Stomach (tissue), 9 donors: Measurements from ENCODE around the gene TNS1. TPM values are rescaled to one million over a fixed set of nuclear protein-coding genes. Genes with fewer than 3 reads are reported as not detected.
A peak's percentile ranks its signal among the peaks of the same experiment; 100 is the strongest.
"Not testable (repeated sequence)": the region's sequence is repeated elsewhere in the genome, so short reads cannot be mapped to it uniquely, and the experiment has no call there.

ENCODE experiments used
- DNase-seq, 2 donors: peaks; one replicate each; pipeline versions ENCODE4 v3.0.0 to v3.0.0-alpha.2; 2013 to 2019
- H3K27ac ChIP-seq, 5 donors: fragments of 200-600 bp in 4 of 5; sonication (generic) in 4 of 5; one replicate each; pipeline ENCODE4 v1.5.1; 2013 to 2019; ENCODE audit warnings: mild to moderate bottlenecking in 1 of 5, moderate library complexity in 1 of 5
- H3K27me3 ChIP-seq, 3 donors: fragments of 200-600 bp; sonication (generic); one replicate each; pipeline ENCODE4 v1.5.1; 2017 to 2019; ENCODE audit warnings: mixed run types in 1 of 3
- H3K36me3 ChIP-seq, 4 donors: fragments of 200-600 bp; sonication (generic); 1 replicate in 3 of 4; 2 replicates in 1 of 4; pipeline ENCODE4 v1.5.1; 2016 to 2019
- H3K4me1 ChIP-seq, 4 donors: fragments of 200-600 bp; sonication (generic); one replicate each; pipeline ENCODE4 v1.5.1; 2016 to 2019
- H3K4me3 ChIP-seq, 4 donors: fragments of 200-600 bp; sonication (generic) in 3 of 4; one replicate each; pipeline ENCODE4 v1.5.1; 2016 to 2019; ENCODE audit warnings: mild to moderate bottlenecking in 1 of 4
- H3K9me3 ChIP-seq, 4 donors: fragments of 200-600 bp; sonication (generic); one replicate each; pipeline ENCODE4 v1.5.1; 2016 to 2019
- EP300 ChIP-seq: sonication (generic); formaldehyde crosslinking; IDR thresholded peaks from one replicate; pipeline ENCODE4 v1.6.1; 2017; ENCODE audit warnings: antibody characterized with exemption
- POLR2A ChIP-seq, 4 donors: fragments of 450-650 bp; IDR thresholded peaks; one replicate each; pipeline ENCODE4 v1.6.1; 2016; ENCODE audit warnings: antibody characterized with exemption in 4 of 4, control low read depth in 2 of 4, mild to moderate bottlenecking in 1 of 4, moderate library complexity in 1 of 4
- POLR2AphosphoS5 ChIP-seq, 3 donors: sonication (generic); formaldehyde crosslinking; IDR thresholded peaks; one replicate each; pipeline ENCODE4 v1.6.1; 2016; ENCODE audit warnings: antibody characterized with exemption in 3 of 3
- WGBS, 5 donors: extraction: QIAGEN DNeasy Blood & Tissue Kit in 3 of 5; methylation state at CpG; one replicate each; pipeline versions ENCODE4 v1.1.5 to v1.1.7; 2013 to 2018; 5-methylcytosine and 5-hydroxymethylcytosine counted together
- intact Hi-C: fragments of 100-400 bp; cut with DNase I; formaldehyde crosslinking; loops from one replicate; pipeline ENCODE4 v1.15.1; 2023; ENCODE audit warnings: low total_unique reads
- polyA plus RNA-seq, 3 donors: library from polyadenylated mRNA; stranded (reverse); fragments of 200-250 nt; gene quantifications; one replicate each; pipeline ENCODE4 v1.2.3, GENCODE V29; 2013
- total RNA-seq, 5 donors: library from RNA; depleted of rRNA; stranded (reverse); fragments of >200 nt; gene quantifications; one replicate each; pipeline versions ENCODE4 v1.1.0 to v1.2.3, GENCODE V29; 2014 to 2016
- TF ChIP-seq, protein P1 (sequence below), 7 experiments: fragments of 450-650 bp in 4 of 7; fragments of 200-600 bp in 3 of 7; sonication (generic) in 3 of 7; IDR thresholded peaks; one replicate each; pipeline ENCODE4 v1.5.1; 2016 to 2019; ENCODE audit warnings: antibody characterized with exemption in 7 of 7, control low read depth in 2 of 7, mild to moderate bottlenecking in 1 of 7
- donor health status: healthy with polysubstance abuse.
- donor health status: Bipolar disorder and iron deficiency.
- donor health status: healthy.

TNS1 gene
- total and polyA plus RNA-seq, 8 donors, result 18.5 to 682 (median 160) TPM

GRCh38 chr2:218020281-218020680 is 17.5 kb upstream of the TNS1 start:
- intact Hi-C loops, result no loop called here
- no peaks in the 10 kb centered on the region for H3K27me3 ChIP-seq
- no peak for DNase-seq
- H3K4me3 ChIP-seq, result no peak overlapping the region
- TF ChIP-seq EP300 (no peak), POLR2AphosphoS5 (IDR thresholded peaks at IDR 0.05) (no peak), POLR2A (IDR thresholded peaks at IDR 0.05) (no peak)
- TF ChIP-seq, protein P1, sequence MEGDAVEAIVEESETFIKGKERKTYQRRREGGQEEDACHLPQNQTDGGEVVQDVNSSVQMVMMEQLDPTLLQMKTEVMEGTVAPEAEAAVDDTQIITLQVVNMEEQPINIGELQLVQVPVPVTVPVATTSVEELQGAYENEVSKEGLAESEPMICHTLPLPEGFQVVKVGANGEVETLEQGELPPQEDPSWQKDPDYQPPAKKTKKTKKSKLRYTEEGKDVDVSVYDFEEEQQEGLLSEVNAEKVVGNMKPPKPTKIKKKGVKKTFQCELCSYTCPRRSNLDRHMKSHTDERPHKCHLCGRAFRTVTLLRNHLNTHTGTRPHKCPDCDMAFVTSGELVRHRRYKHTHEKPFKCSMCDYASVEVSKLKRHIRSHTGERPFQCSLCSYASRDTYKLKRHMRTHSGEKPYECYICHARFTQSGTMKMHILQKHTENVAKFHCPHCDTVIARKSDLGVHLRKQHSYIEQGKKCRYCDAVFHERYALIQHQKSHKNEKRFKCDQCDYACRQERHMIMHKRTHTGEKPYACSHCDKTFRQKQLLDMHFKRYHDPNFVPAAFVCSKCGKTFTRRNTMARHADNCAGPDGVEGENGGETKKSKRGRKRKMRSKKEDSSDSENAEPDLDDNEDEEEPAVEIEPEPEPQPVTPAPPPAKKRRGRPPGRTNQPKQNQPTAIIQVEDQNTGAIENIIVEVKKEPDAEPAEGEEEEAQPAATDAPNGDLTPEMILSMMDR (IDR thresholded peaks at IDR 0.05), result no peak
- no peaks in the 10 kb centered on the region for H3K36me3 ChIP-seq
- 88 to 99% (median 92%) methylated on average over 5 of the region's 5 CpGs for WGBS, 5 donors
- H3K4me1 ChIP-seq, result peaks cover 0 to 20% (median 8%) of the 10 kb centered on the region in 4 donors
- H3K9me3 ChIP-seq, result no peaks in the 10 kb centered on the region
- H3K27ac ChIP-seq, result no peak overlapping the region

GRCh38 chr2:218019411-218020060 is 16.7 kb upstream of the TNS1 start:
- intact Hi-C loops, result no loop called here
- WGBS, 5 donors, result 86 to 89% (median 87%) methylated on average over 7 of the region's 7 CpGs
- Histone ChIP-seq H3K4me1 (peaks cover 0 to 20% (median 8%) of the 10 kb centered on the region in 4 donors), H3K4me3 (no peak overlapping the region), H3K27ac (no peak overlapping the region), H3K9me3 (no peaks in the 10 kb centered on the region), H3K36me3 (no peaks in the 10 kb centered on the region), H3K27me3 (no peaks in the 10 kb centered on the region)
- DNase-seq, result no peak
- TF ChIP-seq, protein P1 (IDR thresholded peaks at IDR 0.05), result no peak
- no peak for TF ChIP-seq POLR2AphosphoS5 (IDR thresholded peaks at IDR 0.05)

DNA sequence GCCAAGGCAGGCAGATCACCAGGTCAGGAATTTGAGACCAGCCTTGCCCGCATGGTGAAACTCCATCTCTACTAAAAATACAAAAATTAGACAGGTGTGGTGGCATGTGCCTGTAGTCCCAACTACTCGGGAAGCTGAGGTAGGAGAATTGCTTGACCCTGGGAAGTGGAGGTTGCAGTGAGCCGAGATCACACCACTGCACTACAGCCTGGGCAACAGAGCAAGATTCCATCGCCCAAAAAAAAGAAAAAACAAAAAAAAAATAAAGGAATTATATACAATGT is 16.0 kb upstream of the TNS1 start:
- DNase-seq, H3K36me3 ChIP-seq, H3K27me3 ChIP-seq, H3K9me3 ChIP-seq, H3K27ac ChIP-seq, H3K4me3 ChIP-seq, intact Hi-C loops: not testable (repeated sequence)
- H3K4me1 ChIP-seq, result peaks cover 0 to 20% (median 8%) of the 10 kb centered on the region in 4 donors
- WGBS, 5 donors, result 84 to 96% (median 85%) methylated on average over 4 of the region's 4 CpGs

GRCh38 chr2:218017211-218018053 is 14.6 kb upstream of the TNS1 start:
- no peak for DNase-seq
- H3K27ac ChIP-seq, result peak overlapping the region in 1 of 5 donors; percentile 7
- no peak overlapping the region for H3K4me3 ChIP-seq
- no peaks in the 10 kb centered on the region for H3K36me3 ChIP-seq
- intact Hi-C loops, result no loop called here
- TF ChIP-seq POLR2A (IDR thresholded peaks at IDR 0.05) (no peak), POLR2AphosphoS5 (IDR thresholded peaks at IDR 0.05) (no peak), EP300 (no peak)
- TF ChIP-seq, protein P1 (IDR thresholded peaks at IDR 0.05), result no peak
- H3K27me3 ChIP-seq, result peaks cover 0 to 7% (median 0%) of the 10 kb centered on the region in 3 donors
- H3K9me3 ChIP-seq, result no peaks in the 10 kb centered on the region
- 54 to 73% (median 68%) methylated on average over 7 of the region's 7 CpGs for WGBS, 5 donors
- peaks cover 0 to 20% (median 8%) of the 10 kb centered on the region in 4 donors for H3K4me1 ChIP-seq

- Histone ChIP-seq H3K27ac (no peak overlapping the region), H3K4me1 (peaks cover 0 to 20% (median 8%) of the 10 kb centered on the region in 4 donors), H3K27me3 (peaks cover 0 to 8% (median 0%) of the 10 kb centered on the region in 3 donors), H3K4me3 (no peak overlapping the region), H3K9me3 (no peaks in the 10 kb centered on the region), H3K36me3 (no peaks in the 10 kb centered on the region)
- intact Hi-C loops, result no loop called here
- no peak for DNase-seq
- TF ChIP-seq, protein P1 (IDR thresholded peaks at IDR 0.05), result no peak
- TF ChIP-seq POLR2AphosphoS5 (IDR thresholded peaks at IDR 0.05), result no peak
- TF ChIP-seq POLR2A (IDR thresholded peaks at IDR 0.05), result no peak
- TF ChIP-seq EP300, result no peak
- WGBS, 5 donors, result 90 to 97% (median 91%) methylated on average over 4 of the region's 4 CpGs
Observed at GRCh38 chr2:218016810-218017209, 14.0 kb upstream of the TNS1 start.
